Activated CD8-positive, alpha-beta T cell treated with anti-CD3 and anti-CD28 coated beads for 36 hours (primary cell): Measurements from ENCODE around the gene TMEFF1. TPM values are rescaled to one million over a fixed set of nuclear protein-coding genes. Genes with fewer than 3 reads are reported as not detected.
"Not testable (repeated sequence)": the region's sequence is repeated elsewhere in the genome, so short reads cannot be mapped to it uniquely, and the experiment has no call there.

ENCODE experiments used
- ATAC-seq: fragments of 200-7000 bp; cut with Tn5 transposase; one replicate; pipeline ENCODE4 v1.10.0; 2021; ENCODE audit warnings: mild to moderate bottlenecking, moderate library complexity
- CTCF ChIA-PET: fragments of 350-600 bp; sonication (Branson Sonifier 250); formaldehyde crosslinking; loops from one replicate; lab custom pipeline; 2021; ENCODE audit warnings: antibody characterized with exemption; lab: Charles Lee
- POLR2A ChIA-PET: fragments of 350-600 bp; sonication (Branson Sonifier 250); formaldehyde crosslinking; loops from one replicate; lab custom pipeline; 2021; ENCODE audit warnings: antibody characterized with exemption; lab: Charles Lee
- DNase-seq: peaks from one replicate; pipeline ENCODE4 v3.0.0-alpha.2; 2020
- H3K27ac Mint-ChIP-seq: one replicate; pipeline ENCODE4 v1.8.0; 2021; ENCODE audit warnings: mild to moderate bottlenecking, mixed read lengths
- H3K27me3 Mint-ChIP-seq: one replicate; pipeline ENCODE4 v1.8.0; 2021; ENCODE audit warnings: mixed read lengths
- H3K36me3 Mint-ChIP-seq: one replicate; pipeline ENCODE4 v1.8.0; 2021; ENCODE audit warnings: low read depth, mixed read lengths
- H3K4me1 Mint-ChIP-seq: one replicate; pipeline ENCODE4 v1.8.0; 2021; ENCODE audit warnings: low read depth, mixed read lengths
- H3K4me3 Mint-ChIP-seq: one replicate; pipeline ENCODE4 v1.8.0; 2021; ENCODE audit warnings: mild to moderate bottlenecking, moderate library complexity, mixed read lengths
- H3K9me3 Mint-ChIP-seq: one replicate; pipeline ENCODE4 v1.8.0; 2021; ENCODE audit warnings: mixed read lengths
- intact Hi-C: fragments of 100-400 bp; cut with micrococcal nuclease; formaldehyde crosslinking; loops from one replicate; pipeline ENCODE4 v1.10.0; 2022
- total RNA-seq, 2 experiments: library from RNA; stranded (reverse); gene quantifications; one replicate each; pipeline ENCODE4 v1.2.3, GENCODE V29; 2021
- TF ChIP-seq, protein P1 (sequence below): fragments of 200-600 bp; IDR thresholded peaks from one replicate; pipeline ENCODE4 v1.8.0; 2022; ENCODE audit warnings: antibody characterized with exemption, mild to moderate bottlenecking

The TMEFF1 gene
- total RNA-seq, 2 experiments from 2014 or later, result 0.68 to 0.78 TPM

DNA sequence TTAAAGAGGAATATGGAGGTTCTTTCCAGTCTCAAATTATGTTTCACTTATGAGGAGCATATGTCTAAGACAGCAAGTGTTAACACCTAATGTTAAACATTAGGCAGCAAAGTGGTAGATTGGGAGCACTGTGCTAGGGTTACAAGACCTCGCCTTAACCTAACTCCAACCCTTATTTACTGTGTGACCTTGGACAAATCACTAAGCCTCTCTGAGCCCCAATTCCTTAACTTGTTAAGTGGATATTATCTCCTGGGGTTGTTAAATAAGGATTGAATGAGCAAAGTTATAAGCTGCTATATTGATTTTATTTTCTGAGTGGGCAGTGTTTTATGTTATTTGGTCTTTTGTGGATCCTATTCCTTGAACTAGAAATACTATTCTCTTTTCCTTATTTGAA, 38.3 kb downstream of the TMEFF1 start:
- Mint-ChIP-seq H3K4me3 (no peak overlapping the region), H3K9me3 (peaks cover 1% of the 10 kb centered on the region), H3K27ac (no peak overlapping the region), H3K4me1 (no peaks in the 10 kb centered on the region), H3K36me3 (no peaks in the 10 kb centered on the region), H3K27me3 (no peaks in the 10 kb centered on the region)
- ChIA-PET POLR2A (no interaction called here), CTCF (no interaction called here)
- TF ChIP-seq, protein P1, sequence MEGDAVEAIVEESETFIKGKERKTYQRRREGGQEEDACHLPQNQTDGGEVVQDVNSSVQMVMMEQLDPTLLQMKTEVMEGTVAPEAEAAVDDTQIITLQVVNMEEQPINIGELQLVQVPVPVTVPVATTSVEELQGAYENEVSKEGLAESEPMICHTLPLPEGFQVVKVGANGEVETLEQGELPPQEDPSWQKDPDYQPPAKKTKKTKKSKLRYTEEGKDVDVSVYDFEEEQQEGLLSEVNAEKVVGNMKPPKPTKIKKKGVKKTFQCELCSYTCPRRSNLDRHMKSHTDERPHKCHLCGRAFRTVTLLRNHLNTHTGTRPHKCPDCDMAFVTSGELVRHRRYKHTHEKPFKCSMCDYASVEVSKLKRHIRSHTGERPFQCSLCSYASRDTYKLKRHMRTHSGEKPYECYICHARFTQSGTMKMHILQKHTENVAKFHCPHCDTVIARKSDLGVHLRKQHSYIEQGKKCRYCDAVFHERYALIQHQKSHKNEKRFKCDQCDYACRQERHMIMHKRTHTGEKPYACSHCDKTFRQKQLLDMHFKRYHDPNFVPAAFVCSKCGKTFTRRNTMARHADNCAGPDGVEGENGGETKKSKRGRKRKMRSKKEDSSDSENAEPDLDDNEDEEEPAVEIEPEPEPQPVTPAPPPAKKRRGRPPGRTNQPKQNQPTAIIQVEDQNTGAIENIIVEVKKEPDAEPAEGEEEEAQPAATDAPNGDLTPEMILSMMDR, result no peak
- no peak for ATAC-seq
- no peak for DNase-seq
- intact Hi-C loops, result no loop called here

DNA sequence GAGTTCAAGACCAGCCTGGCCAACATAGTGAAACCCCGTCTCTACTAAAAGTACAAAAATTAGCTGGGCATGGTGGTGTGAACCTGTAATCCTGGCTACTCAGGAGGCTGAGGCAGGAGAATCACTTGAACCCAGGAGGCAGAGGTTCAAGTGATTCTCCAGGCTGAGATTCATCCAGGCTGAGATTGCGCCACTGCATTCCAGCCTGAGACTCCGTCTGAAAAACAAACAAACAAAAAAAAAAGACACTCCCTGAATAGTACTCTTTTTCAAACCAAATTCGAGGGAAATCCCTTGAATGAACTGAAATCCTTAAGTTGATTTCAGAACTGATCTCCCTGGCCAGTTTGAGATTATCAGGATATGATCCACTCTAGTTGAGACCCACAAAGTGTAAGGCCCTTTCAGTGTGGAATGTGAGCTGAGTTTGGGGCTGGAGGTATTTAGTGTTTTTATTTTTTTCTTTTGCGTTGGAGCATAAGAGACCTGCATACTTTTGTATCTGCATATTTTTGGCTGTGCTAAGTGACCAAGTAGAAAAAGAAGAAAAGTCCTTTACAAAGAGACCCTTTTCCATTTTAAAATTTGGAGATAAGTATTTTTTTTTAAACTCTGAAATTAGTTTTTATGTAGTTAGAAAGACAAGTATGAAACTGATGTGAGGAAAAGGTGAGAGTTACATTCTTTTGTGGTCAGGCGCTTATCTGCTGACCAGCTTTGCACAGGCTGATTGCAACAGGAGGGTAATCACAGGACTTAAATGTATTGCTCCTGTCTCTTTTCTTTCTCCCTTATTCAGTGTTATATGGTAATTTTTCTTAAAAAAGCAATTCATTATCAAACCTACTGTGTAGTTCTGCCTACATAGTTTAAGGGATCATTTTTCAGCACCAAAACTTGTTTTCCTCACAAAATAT, 42.9 kb downstream of the TMEFF1 start:
- no peaks in the 10 kb centered on the region for H3K27me3 Mint-ChIP-seq
- intact Hi-C loops, result no loop called here
- no peaks in the 10 kb centered on the region for H3K4me1 Mint-ChIP-seq
- TF ChIP-seq, protein P1, result no peak
- H3K27ac Mint-ChIP-seq, result no peak overlapping the region
- no peak overlapping the region for H3K4me3 Mint-ChIP-seq
- ATAC-seq, result no peak
- H3K36me3 Mint-ChIP-seq, result no peaks in the 10 kb centered on the region
- DNase-seq, result no peak
- POLR2A ChIA-PET, result no interaction called here
- CTCF ChIA-PET, result no interaction called here
- H3K9me3 Mint-ChIP-seq, result no peaks in the 10 kb centered on the region

DNA sequence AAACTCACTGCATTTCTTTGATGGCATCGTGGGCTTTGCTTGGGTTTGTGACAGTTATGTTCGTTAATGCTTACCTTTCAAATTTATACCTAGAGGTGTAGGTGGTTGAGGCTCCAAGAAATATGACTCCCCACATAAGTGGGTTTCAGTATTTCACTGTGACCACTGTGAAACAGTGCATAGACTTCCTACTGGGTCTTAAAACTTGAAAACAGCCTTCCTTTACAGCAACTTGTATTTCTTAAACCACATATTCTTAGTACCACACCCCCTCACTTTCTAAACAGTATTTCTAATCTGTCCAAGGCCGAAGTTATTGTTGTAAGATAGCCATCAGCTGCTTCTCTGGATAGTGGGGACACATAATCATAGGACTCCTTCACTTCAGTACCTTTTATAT, 48.3 kb downstream of the TMEFF1 start:
- CTCF ChIA-PET, result interaction anchor here (0.8 kb wide), 1 partner anchor 15 kb away, joined by 3 read pairs; no protein-coding TSS in a partner anchor
- Mint-ChIP-seq H3K4me1 (peaks cover 6% of the 10 kb centered on the region), H3K4me3 (no peak overlapping the region), H3K27me3 (no peaks in the 10 kb centered on the region), H3K27ac (no peak overlapping the region), H3K9me3 (no peaks in the 10 kb centered on the region), H3K36me3 (no peaks in the 10 kb centered on the region)
- ATAC-seq (peak; percentile 58), DNase-seq (no peak)
- POLR2A ChIA-PET, result no interaction called here
- TF ChIP-seq, protein P1, result no peak
- intact Hi-C loops, result no loop called here

- H3K9me3 Mint-ChIP-seq, result no peaks in the 10 kb centered on the region
- POLR2A ChIA-PET, result interaction anchor here (0.7 kb wide), 1 partner anchor 1071 kb away, joined by 3 read pairs; no protein-coding TSS in a partner anchor
Observed at GRCh38 chr9:100525563-100525962, 52.6 kb downstream of the TMEFF1 start.

GRCh38 chr9:100527180-100527794, 54.3 kb downstream of the TMEFF1 start:
- DNase-seq, ATAC-seq, H3K27me3 Mint-ChIP-seq, H3K9me3 Mint-ChIP-seq, CTCF ChIA-PET, POLR2A ChIA-PET, H3K4me3 Mint-ChIP-seq, H3K27ac Mint-ChIP-seq, intact Hi-C loops, H3K4me1 Mint-ChIP-seq, H3K36me3 Mint-ChIP-seq: not testable (repeated sequence)

More at GRCh38 chr9:100525563-100525962, 52.6 kb downstream of the TMEFF1 start:
- DNase-seq (no peak), ATAC-seq (no peak)
- Mint-ChIP-seq H3K4me1 (peaks cover 6% of the 10 kb centered on the region), H3K27ac (no peak overlapping the region), H3K27me3 (no peaks in the 10 kb centered on the region), H3K36me3 (no peaks in the 10 kb centered on the region), H3K4me3 (no peak overlapping the region)
- TF ChIP-seq, protein P1, result no peak
- CTCF ChIA-PET, result no interaction called here
- intact Hi-C loops, result no loop called here
